DND-41 (cell line): ENCODE results near the gene HNRNPU.

Source experiments
- ATAC-seq: fragments of 200-7000 bp; cut with Tn5 transposase; 3 replicates; pipeline ENCODE4 v1.9.1; 2021; ENCODE audit warnings: low read depth; ENCODE audit not compliant: insufficient read depth
- DNase-seq: peaks from one replicate; pipeline ENCODE4 v3.0.0-alpha.2; 2020
- H2AFZ ChIP-seq: 2 replicates; pipeline ENCODE4 v1.6.0; 2012; ENCODE audit warnings: low read depth, low read length
- H3K27ac ChIP-seq: 2 replicates; pipeline ENCODE4 v1.5.1; 2012; ENCODE audit warnings: low read length, inconsistent platforms
- H3K27me3 ChIP-seq: fragments of 200-600 bp; sonication (generic); 2 replicates; pipeline ENCODE4 v1.6.0; 2012; ENCODE audit warnings: low read length, mild to moderate bottlenecking, inconsistent platforms; ENCODE audit not compliant: insufficient read depth, poor library complexity
- H3K36me3 ChIP-seq: 2 replicates; pipeline ENCODE4 v1.5.1; 2012; ENCODE audit warnings: low read length, inconsistent platforms; ENCODE audit not compliant: insufficient read depth
- H3K4me1 ChIP-seq: 2 replicates; pipeline ENCODE4 v1.5.1; 2012; ENCODE audit warnings: mild to moderate bottlenecking, low read length; ENCODE audit not compliant: insufficient read depth
- H3K4me2 ChIP-seq: 2 replicates; pipeline ENCODE4 v1.6.0; 2012; ENCODE audit warnings: mild to moderate bottlenecking, moderate library complexity, low read length, inconsistent platforms; ENCODE audit not compliant: insufficient read depth
- H3K4me3 ChIP-seq, 2 experiments: fragments of 200-600 bp in 1 of 2; shearing (Covaris generic) in 1 of 2; 2 replicates each; pipeline ENCODE4 v1.5.1; 2012 to 2016; ENCODE audit warnings: inconsistent platforms in 2 of 2, low read length in 2 of 2, mild to moderate bottlenecking in 2 of 2, low read depth in 1 of 2, moderate library complexity in 1 of 2
- H3K79me2 ChIP-seq: 2 replicates; pipeline ENCODE4 v1.6.0; 2012; ENCODE audit warnings: low read length, inconsistent platforms; ENCODE audit not compliant: insufficient read depth
- H3K9ac ChIP-seq: 2 replicates; pipeline ENCODE4 v1.6.0; 2012; ENCODE audit warnings: low read depth, mild to moderate bottlenecking, inconsistent platforms, low read length, moderate library complexity
- H3K9me3 ChIP-seq: 2 replicates; pipeline ENCODE4 v1.5.1; 2012; ENCODE audit warnings: low read length, moderate library complexity, mild to moderate bottlenecking, inconsistent platforms; ENCODE audit not compliant: insufficient read depth, severe bottlenecking
- H4K20me1 ChIP-seq: 2 replicates; pipeline ENCODE4 v1.6.0; 2012; ENCODE audit warnings: low read length; ENCODE audit not compliant: insufficient read depth
- CTCF ChIP-seq: IDR thresholded peaks from 2 replicates; pipeline ENCODE4 v1.5.1; 2012; ENCODE audit warnings: borderline replicate concordance, low read length, moderate library complexity, mild to moderate bottlenecking; ENCODE audit not compliant: poor library complexity, severe bottlenecking; ENCODE audit errors: extremely low read depth
- EZH2 ChIP-seq: IDR thresholded peaks from 3 replicates; pipeline ENCODE4 v1.6.1; 2012; ENCODE audit warnings: borderline replicate concordance, low read depth, mild to moderate bottlenecking, moderate library complexity, low read length, inconsistent platforms; ENCODE audit not compliant: severe bottlenecking

HNRNPU gene

GRCh38 chr1:244836584-244836983, 27.8 kb downstream of the HNRNPU start:
- no peaks in the 10 kb centered on the region for H3K27me3 ChIP-seq
- peak overlapping the region; percentile 75 for H3K4me2 ChIP-seq
- peaks cover 26% of the 10 kb centered on the region for H3K36me3 ChIP-seq
- no peaks in the 10 kb centered on the region for H3K9me3 ChIP-seq
- H3K4me3 ChIP-seq: peak overlapping the region; percentile 50 to 64
- H2AFZ ChIP-seq: no peak overlapping the region
- peaks cover 60% of the 10 kb centered on the region for H3K79me2 ChIP-seq
- peak overlapping the region; percentile 100 for H3K27ac ChIP-seq
- DNase-seq: no peak
- H3K9ac ChIP-seq: peak overlapping the region; percentile 74
- no peak for ATAC-seq
- peaks cover 66% of the 10 kb centered on the region for H3K4me1 ChIP-seq
- TF ChIP-seq EZH2: no peak
- H4K20me1 ChIP-seq: peaks cover 17% of the 10 kb centered on the region; the same call in 1 of the 2 replicates

- peaks cover 62% of the 10 kb centered on the region for H3K4me1 ChIP-seq
Observed at GRCh38 chr1:244836135-244836521, 28.2 kb downstream of the HNRNPU start.

GRCh38 chr1:244835276-244836134, 28.8 kb downstream of the HNRNPU start, which contains the start of gene COX20:
Gene COX20, plus strand, starts transcription at chr1:244835658. Its CDS starts 57 bp downstream, at chr1:244835715.
- DNase-seq (peak; percentile 92), ATAC-seq (peak; percentile 68)
- Histone ChIP-seq H3K9ac (peak within 1 kb of the TSS; percentile 74), H3K27ac (peak within 1 kb of the TSS; percentile 100), H3K79me2 (peaks cover 50% of the 10 kb centered on the region), H2AFZ (peak within 1 kb of the TSS; percentile 86), H3K4me2 (peak within 1 kb of the TSS; percentile 75), H3K27me3 (no peaks in the 10 kb centered on the region), H3K9me3 (no peaks in the 10 kb centered on the region), H3K4me3 (peak within 1 kb of the TSS; percentile 50 to 64), H3K36me3 (peaks cover 15% of the 10 kb centered on the region), H3K4me1 (peaks cover 56% of the 10 kb centered on the region), H4K20me1 (peaks cover 11% of the 10 kb centered on the region; the same call in 1 of the 2 replicates)
- TF ChIP-seq CTCF (peak; percentile 2), EZH2 (no peak)

More at GRCh38 chr1:244836135-244836521, 28.2 kb downstream of the HNRNPU start:
- H3K79me2 ChIP-seq: peaks cover 56% of the 10 kb centered on the region
- peaks cover 21% of the 10 kb centered on the region for H3K36me3 ChIP-seq
- H3K4me3 ChIP-seq: peak overlapping the region; percentile 50 to 64
- H3K9me3 ChIP-seq: no peaks in the 10 kb centered on the region
- ATAC-seq: peak; percentile 6; the same call in 2 of the 3 replicates
- TF ChIP-seq EZH2 (no peak), CTCF (no peak)
- no peaks in the 10 kb centered on the region for H3K27me3 ChIP-seq
- DNase-seq: peak; percentile 35
- peaks cover 15% of the 10 kb centered on the region; the same call in 1 of the 2 replicates for H4K20me1 ChIP-seq
- peak overlapping the region; percentile 75 for H3K4me2 ChIP-seq
- peak overlapping the region; percentile 74 for H3K9ac ChIP-seq
- H2AFZ ChIP-seq: no peak overlapping the region
- H3K27ac ChIP-seq: peak overlapping the region; percentile 100
